Stimulated activated CD8-positive, alpha-beta memory T cell treated with anti-CD3 and anti-CD28 coated beads, Interleukin-2, amount 100 ng/mL, for 48 hours (primary cell): Measurements from ENCODE around the gene CALCB.
A peak's percentile ranks its signal among the peaks of the same experiment; 100 is the strongest.

ENCODE experiments used
- DNase-seq, 2 donors: peaks; one replicate each; pipeline ENCODE4 v3.0.0-alpha.2; 2020; ENCODE audit warnings: low read depth in 2 of 2

CALCB gene

GRCh38 chr11:15074206-15075161 lies 1.1 kb downstream of the CALCB start:
- peak; percentile 83 to 89 for DNase-seq

GRCh38 chr11:15075162-15075526 lies 1.8 kb downstream of the CALCB start:
- no peak for DNase-seq

GRCh38 chr11:15091175-15091574 lies 17.8 kb downstream of the CALCB start:
- no peak for DNase-seq

- DNase-seq: no peak
Measured at GRCh38 chr11:15091625-15092024, 18.2 kb downstream of the CALCB start.

GRCh38 chr11:15093432-15093831 lies 20.0 kb downstream of the CALCB start:
- no peak for DNase-seq

GRCh38 chr11:15095736-15096228 lies 22.4 kb downstream of the CALCB start:
- no peak for DNase-seq

GRCh38 chr11:15097411-15097810 lies 24.0 kb downstream of the CALCB start:
- no peak for DNase-seq

- DNase-seq: no peak
Measured at GRCh38 chr11:15099267-15099666, 25.9 kb downstream of the CALCB start.

GRCh38 chr11:15101072-15101709 lies 27.8 kb downstream of the CALCB start:
- DNase-seq: peak; percentile 30 to 39

GRCh38 chr11:15104166-15104565 lies 30.8 kb downstream of the CALCB start:
- DNase-seq: no peak

GRCh38 chr11:15106201-15106965 lies 33.0 kb downstream of the CALCB start:
- no peak for DNase-seq

- no peak for DNase-seq
Measured at GRCh38 chr11:15107730-15108515, 34.5 kb downstream of the CALCB start.

- no peak for DNase-seq
Measured at GRCh38 chr11:15108592-15109130, 35.3 kb downstream of the CALCB start.

- DNase-seq: no peak
Measured at GRCh38 chr11:15109602-15110001, 36.2 kb downstream of the CALCB start.

GRCh38 chr11:15111215-15111614 lies 37.8 kb downstream of the CALCB start:
- no peak for DNase-seq

- DNase-seq: no peak
Measured at GRCh38 chr11:15112131-15112541, 38.7 kb downstream of the CALCB start.

GRCh38 chr11:15113381-15113780 lies 40.0 kb downstream of the CALCB start:
- no peak for DNase-seq

GRCh38 chr11:15114501-15115475 lies 41.4 kb downstream of the CALCB start, which contains the start of gene INSC:
Gene INSC, plus strand, starts transcription at chr11:15114923. Its CDS starts 34,252 bp downstream, at chr11:15149175.
- no peak for DNase-seq

GRCh38 chr11:15115686-15116085 lies 42.3 kb downstream of the CALCB start:
- DNase-seq: no peak

- DNase-seq: no peak
Measured at GRCh38 chr11:15117751-15118150, 44.4 kb downstream of the CALCB start.
